Upper lobe of left lung (tissue), 6 donors: ENCODE data around the gene GSPT1. TPM values are rescaled to one million over a fixed set of nuclear protein-coding genes. Genes with fewer than 3 reads are reported as not detected.
A peak's percentile ranks its signal among the peaks of the same experiment; 100 is the strongest.
"Not testable (repeated sequence)": the region's sequence is repeated elsewhere in the genome, so short reads cannot be mapped to it uniquely, and the experiment has no call there.

Experiments used
- ATAC-seq, 2 donors: fragments of 200-7000 bp; cut with Tn5 transposase; one replicate each; pipeline ENCODE4 v1.9.1; 2022; ENCODE audit warnings: mild to moderate bottlenecking in 2 of 2, moderate library complexity in 2 of 2; ENCODE audit not compliant: low FRiP score in 2 of 2
- DNase-seq, 2 donors: peaks; one replicate each; pipeline ENCODE4 v3.0.0-alpha.2; 2019 to 2020
- H3K27ac ChIP-seq, 4 donors: fragments of 200-600 bp; sonication (generic); one replicate each; pipeline ENCODE4 v1.5.1; 2016 to 2019
- H3K27me3 ChIP-seq, 4 donors: fragments of 200-600 bp; sonication (generic); one replicate each; pipeline ENCODE4 v1.5.1; 2017 to 2019
- H3K36me3 ChIP-seq, 4 donors: fragments of 200-600 bp; sonication (generic); one replicate each; pipeline ENCODE4 v1.5.1; 2016 to 2019
- H3K4me1 ChIP-seq, 4 donors: fragments of 200-600 bp; sonication (generic); one replicate each; pipeline ENCODE4 v1.5.1; 2018 to 2019
- H3K4me3 ChIP-seq, 4 donors: fragments of 200-600 bp; sonication (generic); one replicate each; pipeline ENCODE4 v1.5.1; 2017 to 2019; ENCODE audit warnings: mild to moderate bottlenecking in 2 of 4, moderate library complexity in 1 of 4
- H3K9me3 ChIP-seq, 4 donors: fragments of 200-600 bp; sonication (generic); one replicate each; pipeline ENCODE4 v1.5.1; 2018 to 2019
- EP300 ChIP-seq, 4 donors: sonication (generic); formaldehyde crosslinking; IDR thresholded peaks; one replicate each; pipeline ENCODE4 v1.5.1; 2017; ENCODE audit warnings: antibody characterized with exemption in 4 of 4, control low read depth in 2 of 4
- POLR2A ChIP-seq, 4 donors: fragments of 450-650 bp; IDR thresholded peaks; one replicate each; pipeline ENCODE4 v1.5.1; 2016 to 2017; ENCODE audit warnings: antibody characterized with exemption in 4 of 4, mild to moderate bottlenecking in 2 of 4
- POLR2AphosphoS5 ChIP-seq, 2 donors: sonication (generic); formaldehyde crosslinking; IDR thresholded peaks; one replicate each; pipeline ENCODE4 v1.5.1; 2017; ENCODE audit warnings: antibody characterized with exemption in 2 of 2
- WGBS, 2 donors: methylation state at CpG; one replicate each; pipeline ENCODE4 v1.1.5; 2017 to 2018; 5-methylcytosine and 5-hydroxymethylcytosine counted together
- total RNA-seq, 6 donors: library from RNA; depleted of rRNA in 4 of 6; stranded (reverse); fragments of >200 nt in 4 of 6; gene quantifications; one replicate each; pipeline versions ENCODE4 v1.1.0 to v1.2.1, GENCODE V29; 2016 to 2021
- TF ChIP-seq, protein P1 (sequence below), 6 experiments: fragments of 450-650 bp in 4 of 6; fragments of 200-600 bp in 2 of 6; sonication (generic) in 2 of 6; IDR thresholded peaks; one replicate each; pipeline ENCODE4 v1.5.1; 2016 to 2019; ENCODE audit warnings: antibody characterized with exemption in 6 of 6
- donor health status: DM: no; HTN: no; CAD: no; lungs with moderate emphysema.
- donor health status: DM: no; HTN: yes; CAD: no; lungs with severe emphysema.

GSPT1 gene
- total RNA-seq, result 100 to 1,000 TPM in 3 of 6 donors, 10 to 100 TPM in 3; 52.4 to 117 (median 99.6) TPM

DNA sequence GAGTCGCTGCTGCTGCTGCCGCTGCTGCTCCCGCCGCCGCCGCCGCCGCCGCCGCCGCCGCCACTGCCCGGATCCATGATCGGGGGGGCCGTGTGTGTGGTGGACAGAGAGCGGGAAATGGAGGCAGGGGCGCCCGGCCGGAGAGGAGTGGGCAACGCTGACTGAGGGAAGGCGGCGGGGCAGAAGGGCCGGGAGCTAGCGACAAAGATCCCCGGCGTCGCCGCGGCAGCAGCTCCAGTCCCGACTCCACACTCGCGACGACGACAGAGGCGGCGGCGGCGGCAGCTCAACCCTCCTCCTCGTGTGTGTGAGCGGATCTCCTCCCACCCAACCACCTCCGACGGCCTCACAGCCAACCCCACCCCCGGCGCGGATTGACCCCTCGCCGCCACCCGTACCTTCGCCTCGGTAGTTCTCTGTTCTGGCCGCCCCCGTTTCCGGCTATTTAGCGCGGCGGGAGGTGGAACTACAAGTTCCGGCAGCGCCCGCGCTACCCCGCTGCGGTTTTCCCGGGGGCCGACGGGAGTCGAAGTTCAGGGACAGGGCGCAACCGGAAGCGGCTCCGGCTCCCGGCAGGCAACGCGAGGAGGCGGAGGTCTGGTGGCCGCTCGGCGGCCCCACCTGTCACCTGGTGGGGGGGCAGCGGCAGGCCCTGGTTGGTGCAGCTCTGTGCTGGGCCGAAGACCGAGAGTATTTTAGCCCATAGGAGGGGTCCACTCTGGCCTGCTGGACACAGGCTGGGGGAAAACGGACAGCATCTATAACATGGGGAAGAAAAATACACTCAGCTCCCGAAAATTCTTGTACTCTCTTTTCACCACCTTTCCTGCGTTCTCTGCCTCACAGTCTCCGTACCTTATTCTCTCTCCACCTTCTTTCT lies at the start of gene GSPT1:
TSS of gene GSPT1 (minus strand) at position 313 of the 880 bp plus-strand sequence. CDS start at position 77, 236 bp downstream.
- H3K9me3 ChIP-seq, result no peaks in the 10 kb centered on the region
- no peaks in the 10 kb centered on the region for H3K27me3 ChIP-seq
- H3K4me3 ChIP-seq, result peak within 1 kb of the TSS; percentile 78 to 97 (median 94)
- ATAC-seq (peak; percentile 98), DNase-seq (peak; percentile 99 to 100)
- H3K36me3 ChIP-seq, result no peaks in the 10 kb centered on the region
- WGBS, 2 donors, result 1 to 8% methylated on average over 6 to 82 of the region's 84 CpGs
- H3K4me1 ChIP-seq, result peaks cover 24 to 41% (median 31%) of the 10 kb centered on the region in 4 donors
- H3K27ac ChIP-seq, result peak within 1 kb of the TSS; percentile 90 to 97 (median 95)
- TF ChIP-seq, protein P1, sequence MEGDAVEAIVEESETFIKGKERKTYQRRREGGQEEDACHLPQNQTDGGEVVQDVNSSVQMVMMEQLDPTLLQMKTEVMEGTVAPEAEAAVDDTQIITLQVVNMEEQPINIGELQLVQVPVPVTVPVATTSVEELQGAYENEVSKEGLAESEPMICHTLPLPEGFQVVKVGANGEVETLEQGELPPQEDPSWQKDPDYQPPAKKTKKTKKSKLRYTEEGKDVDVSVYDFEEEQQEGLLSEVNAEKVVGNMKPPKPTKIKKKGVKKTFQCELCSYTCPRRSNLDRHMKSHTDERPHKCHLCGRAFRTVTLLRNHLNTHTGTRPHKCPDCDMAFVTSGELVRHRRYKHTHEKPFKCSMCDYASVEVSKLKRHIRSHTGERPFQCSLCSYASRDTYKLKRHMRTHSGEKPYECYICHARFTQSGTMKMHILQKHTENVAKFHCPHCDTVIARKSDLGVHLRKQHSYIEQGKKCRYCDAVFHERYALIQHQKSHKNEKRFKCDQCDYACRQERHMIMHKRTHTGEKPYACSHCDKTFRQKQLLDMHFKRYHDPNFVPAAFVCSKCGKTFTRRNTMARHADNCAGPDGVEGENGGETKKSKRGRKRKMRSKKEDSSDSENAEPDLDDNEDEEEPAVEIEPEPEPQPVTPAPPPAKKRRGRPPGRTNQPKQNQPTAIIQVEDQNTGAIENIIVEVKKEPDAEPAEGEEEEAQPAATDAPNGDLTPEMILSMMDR (IDR thresholded peaks at IDR 0.05), result peak; percentile 5 to 92 (median 64)
- TF ChIP-seq EP300 (IDR thresholded peaks at IDR 0.05) (peak in 2 of 4 donors; percentile 67 to 72), POLR2AphosphoS5 (IDR thresholded peaks at IDR 0.05) (peak; percentile 92 to 97), POLR2A (IDR thresholded peaks at IDR 0.05) (peak in 3 of 4 donors; percentile 71 to 96 (median 80))

DNA sequence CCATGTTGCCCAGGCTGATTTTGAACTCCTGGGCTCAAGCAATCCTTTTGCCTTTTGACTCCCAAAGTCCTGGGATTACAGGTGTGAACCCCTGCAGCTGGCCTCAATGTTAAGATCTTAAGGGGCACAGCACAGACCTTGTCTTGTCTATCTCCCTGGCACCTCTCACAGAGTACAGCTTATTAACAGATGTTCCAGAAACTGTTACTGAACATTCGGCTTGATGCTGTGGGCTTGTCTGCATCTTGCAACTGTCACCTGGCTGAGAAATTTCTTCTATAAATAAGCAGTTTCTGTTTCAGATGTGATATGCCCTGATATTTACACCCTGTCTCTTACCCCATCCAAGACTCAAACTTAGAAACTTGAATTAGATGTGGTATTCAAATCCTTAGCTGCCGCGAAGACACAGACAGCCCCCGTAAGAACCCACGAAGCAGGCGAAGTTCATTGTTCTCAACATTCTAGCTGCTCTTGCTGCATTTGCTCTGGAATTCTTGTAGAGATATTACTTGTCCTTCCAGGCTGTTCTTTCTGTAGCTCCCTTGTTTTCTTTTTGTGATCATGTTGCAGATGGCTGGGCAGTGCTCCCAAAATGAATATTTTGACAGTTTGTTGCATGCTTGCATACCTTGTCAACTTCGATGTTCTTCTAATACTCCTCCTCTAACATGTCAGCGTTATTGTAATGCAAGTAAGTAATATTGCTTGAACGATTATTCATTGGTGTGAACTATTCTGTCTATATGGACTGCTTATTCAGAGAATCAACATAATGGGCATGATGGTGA lies 49.2 kb upstream of the GSPT1 start, which contains the start of gene TNFRSF17:
TSS of gene TNFRSF17 (plus strand) at position 450 of the 791 bp plus-strand sequence. CDS start at position 565, 115 bp downstream.
- ATAC-seq, result no peak
- 60 to 87% methylated on average over 9 of the region's 9 CpGs for WGBS, 2 donors
- Histone ChIP-seq H3K4me1 (peaks cover 0 to 7% (median 0%) of the 10 kb centered on the region in 4 donors), H3K27ac (no peak within 1 kb of the TSS), H3K27me3 (no peaks in the 10 kb centered on the region), H3K4me3 (no peak within 1 kb of the TSS), H3K36me3 (no peaks in the 10 kb centered on the region), H3K9me3 (no peaks in the 10 kb centered on the region)
- no peak for DNase-seq
- TF ChIP-seq POLR2A (IDR thresholded peaks at IDR 0.05), result no peak
- TF ChIP-seq POLR2AphosphoS5 (IDR thresholded peaks at IDR 0.05), result no peak
- TF ChIP-seq, protein P1 (IDR thresholded peaks at IDR 0.05), result no peak
- no peak for TF ChIP-seq EP300 (IDR thresholded peaks at IDR 0.05)

DNA sequence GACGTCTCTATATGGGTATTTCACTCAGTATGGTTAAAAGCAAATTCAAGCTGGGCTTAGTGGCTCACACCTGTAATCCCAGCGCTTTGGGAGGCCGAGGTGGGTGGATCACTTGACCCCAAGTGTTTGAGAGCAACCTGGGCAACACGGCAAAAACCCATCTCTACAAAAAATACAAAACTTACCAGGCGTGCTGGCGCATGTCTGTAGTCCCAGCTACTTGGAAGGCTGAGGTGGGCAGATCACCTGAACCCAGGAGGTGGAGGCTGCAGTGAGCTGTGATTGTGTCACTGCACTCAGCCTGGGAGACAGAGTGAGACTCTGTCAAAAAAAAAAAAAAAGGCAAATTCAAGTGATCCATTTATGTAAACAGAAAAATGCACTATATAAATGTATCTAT lies 48.0 kb upstream of the GSPT1 start:
- Histone ChIP-seq H3K9me3 (no peaks in the 10 kb centered on the region), H3K4me1 (peaks cover 0 to 7% (median 0%) of the 10 kb centered on the region in 4 donors), H3K36me3 (no peaks in the 10 kb centered on the region), H3K27ac (no peak overlapping the region), H3K27me3 (no peaks in the 10 kb centered on the region), H3K4me3 (no peak overlapping the region)
- no peak for DNase-seq
- no peak for TF ChIP-seq POLR2AphosphoS5 (IDR thresholded peaks at IDR 0.05)
- TF ChIP-seq, protein P1 (IDR thresholded peaks at IDR 0.05), result no peak
- TF ChIP-seq EP300 (IDR thresholded peaks at IDR 0.05), result no peak
- TF ChIP-seq POLR2A (IDR thresholded peaks at IDR 0.05), result no peak
- no peak for ATAC-seq
- WGBS, 2 donors, result 87 to 89% methylated on average over 6 of the region's 6 CpGs

DNA sequence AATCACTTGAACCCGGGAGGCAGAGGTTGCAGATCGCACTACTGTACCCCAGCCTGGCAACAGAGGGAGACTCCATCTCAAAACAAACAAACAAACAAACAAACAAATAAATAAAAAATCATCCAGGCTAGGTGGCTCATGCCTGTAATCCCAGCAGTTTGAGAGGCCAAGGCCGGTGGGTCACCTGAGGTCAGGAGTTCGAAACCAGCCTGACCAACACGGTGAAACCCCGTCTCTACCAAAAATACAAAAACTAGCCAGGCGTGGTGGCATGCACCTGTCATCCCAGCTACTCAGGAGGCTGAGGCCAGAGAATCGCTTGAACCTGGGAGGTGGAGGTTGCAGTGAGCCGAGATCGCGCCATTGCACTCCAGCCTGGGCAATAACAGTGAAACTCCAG lies 47.2 kb upstream of the GSPT1 start:
- H3K4me3 ChIP-seq, H3K4me1 ChIP-seq, H3K27me3 ChIP-seq, H3K36me3 ChIP-seq, H3K9me3 ChIP-seq, ATAC-seq, DNase-seq, H3K27ac ChIP-seq: not testable (repeated sequence)
- WGBS, 2 donors, result 97% methylated on average over 11 of the region's 11 CpGs

DNA sequence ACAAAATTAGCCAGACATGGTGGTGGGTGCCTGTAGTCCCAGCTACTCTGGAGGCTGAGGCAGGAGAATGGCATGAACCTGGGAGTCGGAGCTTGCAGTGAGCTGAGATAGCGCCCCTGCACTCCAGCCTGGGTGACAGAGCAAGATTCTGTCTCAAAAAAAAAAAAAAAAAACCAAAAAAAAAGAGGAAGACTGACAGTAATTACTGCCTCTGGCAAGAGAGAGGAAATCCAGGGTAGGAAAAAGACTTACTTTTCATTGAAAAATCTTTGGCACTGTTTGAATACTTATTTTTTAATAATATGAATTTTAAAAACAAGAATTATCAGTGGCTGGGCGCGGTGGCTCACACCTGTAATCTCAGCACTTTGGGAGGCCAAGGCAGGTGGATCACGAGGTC lies 46.7 kb upstream of the GSPT1 start:
- not testable (repeated sequence) for ATAC-seq, DNase-seq
- WGBS, 2 donors, result 74 to 91% methylated on average over 5 of the region's 5 CpGs

More for the DNA sequence above, 46.7 kb upstream of the GSPT1 start:
- not testable (repeated sequence) for H3K27me3 ChIP-seq, H3K4me1 ChIP-seq, H3K9me3 ChIP-seq, H3K4me3 ChIP-seq, H3K27ac ChIP-seq, H3K36me3 ChIP-seq
